ENCODE results near the gene MATN3.
A peak's percentile ranks its signal among the peaks of the same experiment; 100 is the strongest.
"Not testable (repeated sequence)": the region's sequence is repeated elsewhere in the genome, so short reads cannot be mapped to it uniquely, and the experiment has no call there.

The MATN3 gene, protein sequence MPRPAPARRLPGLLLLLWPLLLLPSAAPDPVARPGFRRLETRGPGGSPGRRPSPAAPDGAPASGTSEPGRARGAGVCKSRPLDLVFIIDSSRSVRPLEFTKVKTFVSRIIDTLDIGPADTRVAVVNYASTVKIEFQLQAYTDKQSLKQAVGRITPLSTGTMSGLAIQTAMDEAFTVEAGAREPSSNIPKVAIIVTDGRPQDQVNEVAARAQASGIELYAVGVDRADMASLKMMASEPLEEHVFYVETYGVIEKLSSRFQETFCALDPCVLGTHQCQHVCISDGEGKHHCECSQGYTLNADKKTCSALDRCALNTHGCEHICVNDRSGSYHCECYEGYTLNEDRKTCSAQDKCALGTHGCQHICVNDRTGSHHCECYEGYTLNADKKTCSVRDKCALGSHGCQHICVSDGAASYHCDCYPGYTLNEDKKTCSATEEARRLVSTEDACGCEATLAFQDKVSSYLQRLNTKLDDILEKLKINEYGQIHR

DNA sequence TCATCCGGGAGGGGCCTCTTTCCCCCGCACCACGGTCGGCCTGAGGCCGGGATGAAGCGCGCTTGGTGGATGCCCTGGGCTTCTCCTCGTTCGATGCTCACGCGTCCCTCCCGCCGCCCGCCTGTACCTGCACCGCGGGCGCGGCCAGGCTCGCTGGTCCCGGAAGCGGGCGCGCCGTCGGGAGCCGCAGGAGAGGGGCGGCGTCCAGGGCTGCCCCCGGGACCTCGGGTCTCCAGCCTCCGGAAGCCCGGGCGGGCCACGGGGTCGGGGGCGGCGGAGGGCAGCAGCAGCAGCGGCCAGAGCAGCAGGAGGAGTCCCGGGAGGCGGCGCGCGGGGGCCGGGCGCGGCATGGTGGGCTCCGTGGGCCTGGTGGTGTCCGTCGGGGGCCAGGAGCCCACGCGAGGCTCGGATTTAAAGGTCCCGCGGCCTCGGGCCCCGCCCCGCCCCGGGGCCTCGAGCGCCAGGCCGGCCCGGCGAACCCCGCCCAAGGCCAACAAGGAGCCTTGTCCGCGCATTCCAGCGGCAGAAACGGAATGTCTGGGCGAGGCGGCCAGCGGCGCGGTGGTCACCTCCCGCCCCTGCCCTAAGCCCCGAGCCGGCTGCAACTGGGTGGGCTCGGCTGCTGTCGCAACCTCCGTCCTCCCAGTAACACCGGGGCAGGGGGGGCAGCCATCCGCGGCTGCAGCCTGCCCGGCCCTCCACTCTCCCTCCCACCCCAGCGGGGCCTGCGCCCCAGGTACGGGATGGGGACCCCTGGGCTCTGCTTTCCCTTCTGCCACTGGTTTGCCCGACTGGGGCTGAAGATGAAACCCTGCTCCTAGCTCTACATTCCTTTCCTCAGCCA, at the start of gene MATN3:
TSS of gene MATN3 (minus strand) at position 387 of the 844 bp plus-strand sequence. CDS start at position 350, 37 bp downstream.
- DNase-seq, result no peak

DNA sequence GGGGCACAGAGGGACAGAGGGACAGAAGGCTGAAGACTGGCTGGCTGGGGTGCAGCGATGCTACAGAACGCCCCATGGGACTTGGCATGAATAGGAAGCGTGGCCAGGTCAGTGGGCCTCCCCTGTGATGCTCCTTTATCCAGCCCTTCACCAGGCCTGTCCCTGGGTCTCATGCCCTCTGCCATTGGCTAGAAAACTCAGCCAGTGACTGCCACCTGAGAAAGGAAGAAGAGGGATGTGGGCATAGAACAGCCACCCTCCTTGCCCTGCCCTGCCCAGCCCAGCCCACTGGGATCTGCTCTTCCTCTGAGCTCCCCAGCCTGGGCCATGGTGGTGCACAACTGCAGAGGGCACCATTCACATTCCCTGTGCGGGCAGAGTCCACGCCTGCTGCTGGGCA, 49.5 kb upstream of the MATN3 start:
- DNase-seq, result no peak

DNA sequence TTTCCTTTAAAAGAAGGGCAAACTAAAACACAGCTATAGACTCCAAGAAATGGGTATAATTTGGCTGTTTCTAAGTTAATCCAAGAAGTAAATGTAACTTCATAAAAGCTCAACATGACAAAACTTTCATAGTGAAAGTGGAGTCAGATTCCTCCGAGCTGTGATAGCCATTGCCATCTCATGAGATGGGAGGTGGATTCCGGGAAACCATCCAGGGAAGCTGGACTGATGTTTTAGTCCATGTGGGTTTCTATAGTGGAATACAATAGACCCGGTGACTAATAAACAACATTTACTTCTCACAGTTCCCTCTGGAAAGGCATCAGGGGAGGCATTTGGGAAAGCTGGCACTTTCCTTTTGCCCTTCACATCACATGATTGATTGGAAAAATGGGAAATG, 49.0 kb upstream of the MATN3 start:
- no peak for DNase-seq

DNA sequence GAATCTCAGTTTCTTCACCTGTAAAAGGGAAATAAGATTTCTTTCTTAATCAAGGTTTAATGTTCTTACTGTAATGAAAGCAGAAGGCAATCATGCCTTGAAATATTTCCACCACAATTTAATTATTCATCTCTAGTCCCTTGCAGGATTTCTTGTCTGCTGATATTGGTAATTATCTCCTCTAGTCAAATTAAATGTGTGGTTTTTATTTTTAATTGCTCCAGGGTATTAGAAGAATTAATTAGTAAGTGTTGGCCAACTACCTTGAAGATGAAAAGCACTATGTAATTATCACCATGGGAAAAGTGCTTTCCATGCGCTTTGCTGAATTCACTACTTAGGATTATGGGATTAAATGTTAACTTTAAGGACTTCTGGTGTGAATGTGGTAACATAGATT, 47.6 kb upstream of the MATN3 start:
- no peak for DNase-seq

DNA sequence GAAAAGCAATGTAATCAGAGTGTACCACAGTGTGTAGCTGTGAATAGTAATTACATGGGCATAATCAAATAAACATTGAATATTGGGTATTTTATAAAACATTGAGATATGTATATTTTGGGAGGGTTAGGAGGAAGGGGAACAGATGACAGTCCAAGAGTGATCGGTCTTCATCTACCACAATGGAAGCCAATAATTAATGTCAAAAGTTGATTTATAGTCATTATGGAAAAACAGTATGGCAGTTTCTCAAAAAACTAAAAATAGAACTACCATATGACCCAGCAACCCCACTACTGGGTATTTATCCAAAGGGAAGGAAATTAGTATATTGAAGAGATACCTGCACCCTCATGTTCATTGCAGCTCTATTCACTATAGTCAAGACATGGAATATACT, 44.8 kb upstream of the MATN3 start:
- no peak for DNase-seq

DNA sequence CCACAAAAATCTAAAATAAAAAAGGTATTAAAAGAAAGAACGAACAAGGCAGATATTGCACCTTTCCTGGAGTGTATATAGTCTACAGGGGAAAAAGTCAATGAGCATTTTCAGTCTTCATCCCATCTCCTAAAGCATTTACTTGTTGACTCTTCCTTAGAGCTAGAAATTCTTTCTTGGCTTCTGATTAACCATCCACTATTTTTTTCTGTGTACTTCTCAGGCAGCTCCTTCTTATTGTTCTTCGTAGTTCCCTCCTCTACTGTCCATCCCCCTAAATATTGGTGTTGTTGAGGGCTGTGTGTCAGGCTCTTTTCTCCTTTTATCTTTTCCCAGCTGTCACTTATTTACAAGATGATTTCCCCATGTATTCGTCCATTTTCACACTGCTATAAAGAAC, 42.5 kb upstream of the MATN3 start:
- no peak for DNase-seq

DNA sequence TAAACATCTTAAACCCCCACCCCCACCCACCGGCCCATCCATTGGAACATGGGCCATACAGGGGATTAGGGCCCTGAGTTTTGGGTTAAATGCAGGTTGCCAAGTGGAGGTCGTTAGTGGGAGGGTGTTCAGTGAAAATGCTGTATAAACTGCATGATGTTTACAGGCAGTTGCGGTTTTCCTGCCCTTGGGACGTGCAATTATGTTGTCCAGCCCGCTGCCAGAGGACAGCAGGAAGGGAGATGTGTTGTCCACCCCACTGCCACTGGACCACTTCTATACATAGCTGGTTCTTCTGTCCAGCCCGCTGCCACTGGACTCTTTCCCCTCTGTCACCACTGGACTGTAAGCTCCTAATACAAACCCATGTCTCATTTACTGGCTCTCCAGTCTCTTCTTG, 41.7 kb upstream of the MATN3 start:
- no peak for DNase-seq

DNA sequence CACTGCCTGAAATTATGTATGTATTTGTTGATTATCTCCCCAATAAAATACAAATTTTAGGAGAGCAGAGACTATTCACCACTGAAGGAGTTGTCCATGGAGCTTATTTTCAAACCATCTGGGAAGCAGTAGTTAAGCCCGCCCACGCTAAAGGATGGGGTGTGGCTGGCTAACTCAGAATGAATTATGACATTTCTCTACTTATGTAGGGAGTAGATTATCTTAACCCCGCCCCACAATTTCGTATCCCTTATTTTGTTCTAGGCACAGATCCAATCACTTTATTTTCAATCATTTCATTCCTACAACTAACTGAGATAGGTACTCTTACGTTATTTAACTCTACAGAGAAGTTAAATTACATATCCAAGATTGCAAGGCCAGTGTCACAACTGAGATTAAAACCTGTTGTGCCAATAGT, 40.4 kb upstream of the MATN3 start:
- no peak for DNase-seq

DNA sequence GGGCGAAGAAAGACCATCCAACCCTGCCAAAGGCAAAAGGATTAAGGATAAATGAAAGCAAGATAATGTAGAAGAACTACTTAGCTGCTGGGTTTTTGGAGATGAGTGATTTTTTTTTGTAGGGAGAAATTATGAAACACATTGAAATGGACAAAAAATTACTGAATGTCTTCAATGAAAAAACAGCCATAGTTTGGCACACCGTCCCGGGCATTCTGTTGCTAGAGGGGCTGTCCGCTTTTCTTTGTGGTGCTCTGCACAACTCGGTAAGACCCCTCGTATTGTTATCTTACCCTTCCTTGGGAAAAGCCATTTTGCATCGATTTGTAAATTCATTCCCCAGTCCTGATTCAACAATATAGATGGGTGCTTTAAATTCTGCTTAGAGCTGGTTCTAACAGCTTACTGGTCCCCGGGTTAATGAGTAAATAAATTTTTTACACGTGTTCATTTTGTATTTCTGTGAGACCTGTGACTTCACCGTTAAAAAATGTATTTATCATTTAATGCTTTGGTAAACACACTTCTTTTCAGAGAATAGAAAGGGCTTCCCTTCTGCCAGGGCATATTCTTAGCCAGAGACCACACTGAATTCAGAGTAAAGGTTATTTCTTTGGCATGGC, 39.9 kb upstream of the MATN3 start:
- no peak for DNase-seq

DNA sequence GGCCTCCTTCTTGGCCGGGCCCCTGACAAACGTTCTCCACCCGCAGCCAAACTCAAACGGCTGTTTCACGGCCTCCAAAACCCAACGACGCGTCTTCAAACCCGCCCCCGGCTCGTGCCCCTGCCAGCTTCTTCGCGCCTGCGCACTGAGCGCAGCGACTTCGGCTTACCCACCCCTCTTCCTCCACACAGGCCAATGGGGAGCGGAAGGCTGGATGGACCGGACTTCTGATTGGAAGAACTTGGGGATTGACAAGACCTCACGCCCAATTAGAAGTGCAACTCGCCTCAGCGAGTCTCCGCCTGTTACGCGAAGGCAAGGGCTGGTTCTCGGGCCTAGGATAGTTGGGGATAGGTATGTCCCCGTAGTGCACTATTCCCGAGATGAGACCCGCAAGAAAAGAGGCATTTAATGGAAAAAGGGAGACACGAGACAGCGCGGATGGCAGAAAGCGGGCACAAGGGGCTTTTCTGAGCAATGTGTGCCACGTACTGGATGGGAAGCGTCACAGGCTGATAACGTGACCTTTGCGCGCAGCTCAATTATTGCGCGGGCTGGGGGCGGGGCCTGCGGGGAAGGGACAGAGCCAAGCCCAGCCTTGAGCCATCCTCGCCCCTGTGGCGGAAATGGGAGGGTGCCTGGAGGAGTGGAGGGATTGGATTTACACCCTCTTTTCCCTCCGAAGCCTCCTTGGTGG, 39.2 kb upstream of the MATN3 start, which contains the start of gene LAPTM4A:
TSS of gene LAPTM4A (minus strand) at position 97 of the 697 bp plus-strand sequence. CDS start 108 bp downstream, outside the sequence.
- DNase-seq, result peak; percentile 46

DNA sequence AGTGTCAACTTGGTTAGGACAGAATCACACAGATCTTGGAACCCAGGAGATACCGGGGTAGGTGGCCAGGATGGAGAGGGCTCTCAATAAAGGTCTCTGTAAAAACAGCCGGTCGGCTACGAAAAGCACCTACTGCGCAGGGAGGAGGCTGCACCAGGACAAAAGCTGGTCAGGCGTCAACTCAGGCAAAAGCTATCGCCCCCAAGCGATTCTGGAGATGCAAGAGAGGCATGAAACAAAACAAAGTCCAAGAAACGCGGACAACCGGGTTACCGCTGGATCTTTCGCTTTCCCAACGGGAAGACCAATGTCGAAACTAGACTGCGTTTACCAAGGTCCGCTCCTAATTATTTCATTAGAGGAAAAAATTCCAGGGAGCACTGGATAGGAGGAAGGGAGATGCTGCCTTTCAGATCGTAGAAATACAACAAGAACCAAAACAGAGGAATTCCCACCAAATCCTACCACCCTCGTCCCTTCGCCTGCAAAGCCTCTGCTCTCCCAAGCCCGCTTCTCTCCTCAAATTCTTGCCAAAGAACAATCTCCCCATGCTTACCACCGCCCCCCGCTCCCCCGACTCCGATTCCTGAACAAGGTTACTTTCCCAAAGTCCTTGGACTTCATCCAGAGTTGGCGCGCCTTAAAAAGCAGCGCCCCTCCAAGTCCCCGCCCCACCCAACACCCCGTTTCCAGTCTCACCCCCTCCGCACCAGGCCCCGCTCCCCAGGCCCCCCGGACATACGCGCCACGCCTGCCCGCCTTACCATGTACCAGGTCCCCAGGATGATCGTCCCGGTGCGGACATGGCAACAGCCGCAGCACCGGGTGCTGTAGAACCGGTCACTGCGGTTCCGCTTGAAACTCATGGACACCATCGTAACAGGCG, 38.4 kb upstream of the MATN3 start:
- DNase-seq, result no peak

DNA sequence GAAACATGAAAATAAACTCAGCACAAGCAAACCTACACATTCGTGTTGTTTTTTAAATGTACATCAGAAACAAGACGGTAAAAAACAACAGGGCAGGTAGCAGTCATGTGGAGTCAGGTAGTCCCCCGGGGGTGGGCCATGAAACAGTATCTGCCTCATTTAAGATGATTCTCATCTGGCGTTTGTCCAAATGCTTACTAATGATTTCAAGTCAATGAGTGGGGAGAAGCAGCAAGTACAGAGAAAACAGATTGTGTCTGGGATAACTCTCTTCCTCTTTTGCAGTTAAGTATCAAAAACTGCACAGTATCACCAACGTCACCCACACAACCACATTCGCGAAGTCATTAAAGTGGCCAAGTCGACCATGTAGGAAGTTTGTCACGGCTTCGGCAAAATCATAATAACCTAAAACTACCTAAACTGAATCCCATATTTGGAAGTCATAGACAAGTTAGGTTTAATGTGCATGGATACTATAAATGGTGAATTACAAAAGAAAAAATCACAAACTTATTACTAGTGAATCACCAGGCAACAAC, 37.7 kb upstream of the MATN3 start:
- no peak for DNase-seq

DNA sequence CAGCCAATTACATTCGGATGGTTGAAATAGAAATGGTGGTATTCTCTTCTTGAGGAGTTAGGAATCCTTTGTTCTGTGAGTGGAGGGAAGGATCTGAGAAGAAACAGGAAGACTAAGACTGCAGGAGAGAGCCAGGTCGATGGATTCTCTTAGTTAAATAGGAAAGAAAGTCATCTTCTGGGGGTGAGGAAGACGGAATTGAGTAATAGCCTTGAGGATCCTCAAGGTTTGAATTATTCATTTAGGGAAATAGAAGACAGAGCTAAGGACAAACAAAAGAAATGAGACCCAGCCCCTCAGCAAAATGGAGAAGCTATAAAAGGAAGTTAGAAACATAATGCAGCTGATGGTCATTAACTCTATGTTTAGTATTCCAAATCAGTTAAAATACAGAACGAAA, 37.2 kb upstream of the MATN3 start:
- DNase-seq, result no peak

DNA sequence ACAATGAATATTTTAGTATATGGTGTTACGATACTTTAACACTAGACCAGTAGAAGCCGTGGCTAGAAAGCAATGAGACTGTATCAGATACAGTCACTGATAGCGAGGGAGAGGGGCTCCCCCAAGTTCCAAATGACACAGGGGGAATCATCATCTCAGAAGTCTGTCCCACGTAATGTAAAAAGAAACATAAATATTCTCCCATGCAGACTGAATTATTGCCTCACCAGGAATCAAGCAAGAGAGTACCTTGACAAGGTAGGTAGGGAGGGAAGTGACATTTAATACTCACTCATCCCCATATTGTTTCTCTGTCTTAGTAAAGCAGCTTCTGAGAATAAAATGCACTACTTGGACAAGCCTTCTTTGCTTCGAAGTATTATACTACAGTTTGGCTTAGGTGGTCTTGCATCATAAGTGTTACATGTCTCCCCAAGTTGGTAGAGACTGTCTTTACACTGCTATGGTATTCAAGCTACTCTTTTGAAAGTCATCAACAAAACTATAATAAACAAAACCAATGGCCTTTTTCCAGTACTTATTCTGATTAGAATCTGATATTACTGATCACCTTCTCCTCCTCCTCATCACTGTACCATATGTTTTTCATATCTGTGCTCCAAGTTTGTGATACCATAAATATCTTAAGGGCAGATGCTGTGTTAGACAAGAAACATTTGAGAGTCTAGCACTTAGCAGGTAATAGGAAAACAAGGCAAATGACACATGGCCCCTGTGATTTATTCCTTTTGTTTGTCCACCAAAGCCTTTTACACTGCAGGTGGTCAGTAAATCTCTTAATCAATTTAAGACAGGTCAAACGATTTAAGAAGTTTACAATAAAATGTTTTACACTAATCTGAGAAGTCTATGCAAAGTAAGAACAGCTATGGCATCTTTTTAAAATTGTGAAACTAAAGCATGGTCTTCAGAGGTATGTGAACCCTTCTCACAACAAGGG, 36.3 kb upstream of the MATN3 start:
- no peak for DNase-seq

DNA sequence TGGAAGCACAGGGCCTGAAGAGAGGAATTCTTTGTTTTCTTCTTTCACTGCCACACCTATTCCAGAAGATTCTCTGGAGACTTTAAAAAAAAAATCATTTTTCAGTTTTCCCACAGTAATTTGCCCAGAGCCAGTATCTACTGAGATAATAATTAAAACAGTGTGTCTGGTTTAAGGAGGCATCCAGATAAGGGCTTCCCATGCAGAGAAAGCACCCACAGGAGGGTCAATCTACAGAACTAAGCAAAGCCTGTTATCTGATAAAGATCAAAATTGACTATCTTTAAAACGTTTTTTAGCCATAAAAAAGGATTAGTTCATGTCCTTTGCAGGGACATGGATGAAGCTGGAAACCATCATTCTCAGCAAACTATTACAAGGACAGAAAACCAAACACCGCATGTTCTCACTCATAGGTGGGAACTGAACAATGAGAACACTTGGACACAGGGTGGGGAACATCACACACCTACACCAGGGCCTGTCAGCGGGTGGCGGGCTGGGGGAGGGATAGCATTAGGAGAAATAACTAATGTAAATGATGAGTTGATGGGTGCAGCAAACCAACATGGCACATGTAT, 33.3 kb upstream of the MATN3 start:
- not testable (repeated sequence) for DNase-seq

DNA sequence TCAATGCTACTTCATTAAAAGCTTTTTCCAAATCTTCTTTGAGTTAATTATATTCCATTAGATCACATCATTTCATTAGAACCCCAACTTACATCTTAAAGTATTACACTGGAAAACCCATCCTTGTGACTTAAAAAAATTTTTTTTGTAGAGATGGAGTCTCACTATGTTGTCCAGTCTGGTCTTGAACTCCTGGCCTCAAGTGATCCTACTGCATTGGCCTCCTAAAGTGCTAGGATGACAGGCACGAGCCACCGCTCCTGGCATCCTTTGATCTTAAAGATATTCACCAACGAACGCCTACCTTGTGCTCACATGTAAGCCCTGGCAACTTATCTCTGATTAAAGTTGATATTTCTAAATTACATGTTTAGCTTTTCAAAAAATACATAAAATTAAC, 32.3 kb upstream of the MATN3 start:
- DNase-seq, result no peak

DNA sequence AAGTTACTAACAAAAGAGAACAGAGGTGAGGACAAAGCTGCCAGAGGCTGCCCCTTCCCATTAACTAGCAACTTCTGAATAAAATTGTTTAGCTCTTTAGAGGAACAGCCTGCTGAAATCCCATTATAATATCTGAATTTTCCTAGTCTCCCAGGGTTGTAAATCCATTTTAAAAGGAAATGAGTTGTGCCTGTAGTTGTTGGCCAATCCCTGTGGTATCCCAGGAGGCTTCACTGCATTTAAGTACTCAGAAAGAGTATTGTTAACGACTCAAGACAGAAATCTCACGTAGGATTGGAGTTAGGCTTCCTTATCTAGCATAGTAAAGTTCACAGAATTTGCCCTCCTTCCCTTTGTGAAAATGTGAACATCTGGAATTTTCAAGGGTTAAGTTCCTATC, 30.1 kb upstream of the MATN3 start:
- no peak for DNase-seq

DNA sequence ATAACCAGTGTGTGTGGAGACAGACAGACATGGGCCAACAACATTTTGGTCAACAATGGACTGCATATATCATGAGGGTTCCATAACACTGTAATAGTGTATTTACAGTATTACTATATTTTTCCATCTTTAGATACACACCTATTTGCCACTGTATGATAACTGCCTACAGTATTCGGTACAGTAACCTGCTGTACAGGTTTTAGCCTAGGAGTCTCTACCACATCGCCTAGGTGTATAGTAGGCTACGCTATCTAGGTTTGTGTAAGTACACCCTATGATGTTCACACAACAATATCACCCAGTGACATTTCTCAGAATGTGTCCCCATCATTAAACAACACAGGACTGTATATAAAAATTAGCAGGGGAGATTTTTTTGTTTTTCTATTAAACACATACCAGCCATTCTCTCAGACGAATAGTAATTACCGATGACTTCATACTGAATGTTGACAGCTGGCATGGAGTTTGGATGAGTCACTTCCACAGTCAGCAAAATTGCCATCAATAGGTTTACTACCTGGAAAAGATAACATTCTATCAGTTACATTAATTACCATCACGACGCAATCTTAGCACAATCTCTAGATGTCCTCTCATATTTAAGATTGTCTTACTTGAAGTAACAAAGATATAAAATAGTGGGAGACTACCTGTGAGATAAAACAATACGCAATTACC, 28.2 kb upstream of the MATN3 start:
- no peak for DNase-seq

DNA sequence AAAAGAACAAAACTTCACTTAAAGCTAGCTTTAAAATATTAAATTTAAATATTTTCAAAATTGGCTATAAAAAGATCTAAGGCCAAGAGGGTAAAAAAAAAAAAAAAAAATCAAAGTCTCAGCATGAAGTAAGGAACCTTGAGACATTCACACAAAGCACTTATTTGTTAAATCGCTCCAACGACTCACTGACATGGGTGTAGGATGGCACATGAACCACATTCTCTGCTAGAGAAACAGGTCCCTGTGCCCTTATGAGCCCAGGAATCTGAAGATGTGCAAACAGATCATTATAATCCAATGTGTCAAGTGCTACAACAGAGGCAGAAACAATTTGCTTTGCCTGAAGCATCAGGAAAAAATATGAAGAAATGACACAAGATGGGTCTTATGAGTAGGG, 25.2 kb upstream of the MATN3 start:
- no peak for DNase-seq

All from cortex of kidney (tissue), 1 donor.